ENCODE results near the gene DDAH1.

DNA sequence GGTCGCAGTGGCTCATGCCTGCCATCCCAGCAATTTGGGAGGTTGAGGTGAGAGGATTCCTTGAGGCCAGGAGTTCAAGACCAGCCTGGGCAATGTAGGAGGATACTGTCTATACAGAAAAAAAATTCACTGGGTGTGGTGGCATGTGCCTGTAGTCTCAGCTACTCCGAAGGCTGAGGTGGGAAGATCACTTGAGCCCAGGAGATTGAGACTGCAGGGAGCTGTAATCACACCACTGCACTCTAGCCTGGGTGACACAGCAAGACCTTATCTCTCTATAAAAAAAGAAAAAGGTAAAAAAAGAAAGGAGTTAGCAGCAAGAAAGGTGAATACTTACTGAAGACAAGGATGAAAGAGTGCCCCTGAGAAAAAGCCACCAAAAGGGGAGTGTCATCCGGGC lies 164.8 kb downstream of the DDAH1 start:
- TF ChIP-seq, protein P1, sequence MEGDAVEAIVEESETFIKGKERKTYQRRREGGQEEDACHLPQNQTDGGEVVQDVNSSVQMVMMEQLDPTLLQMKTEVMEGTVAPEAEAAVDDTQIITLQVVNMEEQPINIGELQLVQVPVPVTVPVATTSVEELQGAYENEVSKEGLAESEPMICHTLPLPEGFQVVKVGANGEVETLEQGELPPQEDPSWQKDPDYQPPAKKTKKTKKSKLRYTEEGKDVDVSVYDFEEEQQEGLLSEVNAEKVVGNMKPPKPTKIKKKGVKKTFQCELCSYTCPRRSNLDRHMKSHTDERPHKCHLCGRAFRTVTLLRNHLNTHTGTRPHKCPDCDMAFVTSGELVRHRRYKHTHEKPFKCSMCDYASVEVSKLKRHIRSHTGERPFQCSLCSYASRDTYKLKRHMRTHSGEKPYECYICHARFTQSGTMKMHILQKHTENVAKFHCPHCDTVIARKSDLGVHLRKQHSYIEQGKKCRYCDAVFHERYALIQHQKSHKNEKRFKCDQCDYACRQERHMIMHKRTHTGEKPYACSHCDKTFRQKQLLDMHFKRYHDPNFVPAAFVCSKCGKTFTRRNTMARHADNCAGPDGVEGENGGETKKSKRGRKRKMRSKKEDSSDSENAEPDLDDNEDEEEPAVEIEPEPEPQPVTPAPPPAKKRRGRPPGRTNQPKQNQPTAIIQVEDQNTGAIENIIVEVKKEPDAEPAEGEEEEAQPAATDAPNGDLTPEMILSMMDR (IDR thresholded peaks at IDR 0.05), result no peak
- TF ChIP-seq POLR2A (IDR thresholded peaks at IDR 0.05), result no peak

Data from uterus (tissue), 2 donors.